RPMI7951 (cell line): Measurements from ENCODE around the gene EEFSEC. TPM values are rescaled to one million over a fixed set of nuclear protein-coding genes. Genes with fewer than 3 reads are reported as not detected.

Source experiments
- DNase-seq: peaks from one replicate; pipeline ENCODE4 v3.0.0-alpha.2; 2012; ENCODE audit warnings: low read depth
- total RNA-seq: library from RNA; depleted of rRNA; stranded (reverse); fragments of >200 nt; shearing (Covaris generic); gene quantifications from 2 replicates; pipeline ENCODE4 v1.2.3, GENCODE V29; 2014; rRNA removed

EEFSEC gene
- 11.1 and 12.6 TPM in 2 replicates for total RNA-seq

- peak; percentile 84 for DNase-seq
Observed at GRCh38 chr3:128153156-128154041, at the start of gene EEFSEC. Gene EEFSEC (plus strand): TSS chr3:128153481. CDS start chr3:128153508, 27 bp downstream.

- no peak for DNase-seq
Observed at GRCh38 chr3:128107834-128108233, 45.4 kb upstream of the EEFSEC start.

GRCh38 chr3:128111147-128111546, 42.1 kb upstream of the EEFSEC start:
- DNase-seq: no peak

- DNase-seq: peak; percentile 97
Observed at GRCh38 chr3:128112357-128112968, 40.8 kb upstream of the EEFSEC start.

GRCh38 chr3:128113817-128114794, 39.2 kb upstream of the EEFSEC start:
- DNase-seq: no peak

GRCh38 chr3:128122013-128122412, 31.3 kb upstream of the EEFSEC start:
- DNase-seq: no peak

GRCh38 chr3:128123156-128123537, 30.1 kb upstream of the EEFSEC start:
- DNase-seq: no peak

- peak; percentile 98 for DNase-seq
Observed at GRCh38 chr3:128123538-128124368, 29.5 kb upstream of the EEFSEC start, which contains the start of gene RUVBL1. Gene RUVBL1 (minus strand): TSS chr3:128123812. CDS start chr3:128123724, 88 bp downstream.

GRCh38 chr3:128127236-128127635, 26.0 kb upstream of the EEFSEC start:
- no peak for DNase-seq

- no peak for DNase-seq
Observed at GRCh38 chr3:128128251-128128650, 25.0 kb upstream of the EEFSEC start.

GRCh38 chr3:128131897-128132646, 21.2 kb upstream of the EEFSEC start:
- DNase-seq: peak; percentile 36

- peak; percentile 59 for DNase-seq
Observed at GRCh38 chr3:128133273-128133883, 19.9 kb upstream of the EEFSEC start.

- DNase-seq: no peak
Observed at GRCh38 chr3:128143496-128143895, 9.8 kb upstream of the EEFSEC start.

GRCh38 chr3:128144512-128145187, 8.6 kb upstream of the EEFSEC start:
- no peak for DNase-seq

GRCh38 chr3:128145279-128145678, 8.0 kb upstream of the EEFSEC start:
- no peak for DNase-seq

GRCh38 chr3:128146201-128146600, 7.1 kb upstream of the EEFSEC start:
- DNase-seq: no peak

GRCh38 chr3:128149650-128150049, 3.6 kb upstream of the EEFSEC start:
- DNase-seq: no peak

GRCh38 chr3:128151758-128152274, 1.5 kb upstream of the EEFSEC start:
- DNase-seq: no peak
